ENCODE data around the gene CTSS.

Gene CTSS

GRCh38 chr1:150696590-150696989 is 69.0 kb downstream of the CTSS start:
- DNase-seq, result no peak

DNA sequence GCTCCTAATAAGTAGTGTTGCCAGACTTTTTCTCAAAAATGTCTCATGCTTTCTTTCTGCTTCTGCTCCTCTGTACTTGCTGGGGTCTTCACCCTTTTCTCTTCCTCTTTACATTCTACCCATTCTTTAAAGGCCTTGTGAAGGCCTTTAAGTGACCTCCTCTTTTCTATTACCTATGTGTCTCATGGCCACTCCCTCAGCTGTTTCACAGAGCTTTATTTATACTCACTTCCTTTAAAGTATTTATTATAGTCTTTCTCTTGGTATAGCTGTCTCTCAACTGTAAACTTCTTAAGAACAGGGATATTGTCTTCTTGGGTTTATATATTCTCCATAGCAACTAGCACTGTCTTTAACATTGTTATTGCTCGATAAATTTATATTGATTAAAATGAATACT is 69.4 kb downstream of the CTSS start:
- DNase-seq, result no peak

DNA sequence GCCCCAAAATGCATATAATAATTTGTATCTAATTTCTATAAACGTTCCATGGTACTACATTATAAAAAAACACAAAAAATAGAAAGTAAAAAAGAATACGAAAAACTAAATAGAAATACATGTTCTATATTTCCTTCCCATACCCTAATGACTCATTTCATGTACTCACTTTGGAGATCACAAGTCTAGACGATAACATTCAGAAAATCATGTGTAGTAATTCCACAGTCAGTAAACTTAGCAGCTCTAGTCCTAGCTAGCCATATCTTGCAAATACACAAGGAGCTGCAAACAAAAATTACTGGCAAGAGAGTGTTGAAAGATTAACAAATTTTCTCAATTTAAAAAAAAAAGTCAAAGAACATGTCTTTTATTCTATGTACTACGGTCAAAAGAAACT is 70.0 kb downstream of the CTSS start:
- no peak for DNase-seq

DNA sequence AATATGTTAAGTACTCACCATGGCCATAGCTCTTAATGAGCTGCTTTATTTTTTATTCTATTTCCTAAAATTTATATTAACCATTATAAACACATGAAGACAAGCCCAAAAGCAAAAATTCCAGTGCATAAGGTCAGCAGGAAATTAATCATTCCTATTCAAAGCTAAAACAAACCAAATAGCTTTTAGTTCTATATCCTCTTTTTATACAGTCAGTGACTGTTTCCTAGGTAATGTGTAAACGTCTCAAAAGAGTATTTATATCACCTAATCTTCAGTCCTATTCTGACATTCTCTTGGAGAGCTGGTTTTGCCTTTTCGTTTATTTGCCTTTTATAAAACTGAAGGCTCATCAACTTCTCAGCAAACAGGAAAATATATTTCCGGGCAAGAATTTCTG is 72.9 kb downstream of the CTSS start:
- no peak for DNase-seq

DNA sequence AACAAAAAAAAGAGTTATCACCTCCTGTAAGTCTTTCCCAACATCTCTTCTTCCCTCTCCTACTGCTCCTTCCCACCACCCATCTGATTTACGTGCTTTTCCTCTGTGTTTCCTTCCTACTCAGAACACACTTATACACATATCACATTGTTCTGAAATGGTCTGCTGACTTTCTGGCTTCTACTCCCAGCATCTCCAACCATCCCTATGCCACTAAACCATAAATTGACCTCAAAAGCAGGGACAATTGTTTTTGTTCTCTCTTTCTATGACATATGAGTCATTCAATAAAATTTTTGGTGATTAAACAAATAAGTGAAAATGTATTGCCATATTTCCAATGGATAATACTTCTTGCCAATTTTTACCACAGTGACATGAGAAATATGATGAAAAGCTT is 76.8 kb downstream of the CTSS start:
- DNase-seq, result no peak

DNA sequence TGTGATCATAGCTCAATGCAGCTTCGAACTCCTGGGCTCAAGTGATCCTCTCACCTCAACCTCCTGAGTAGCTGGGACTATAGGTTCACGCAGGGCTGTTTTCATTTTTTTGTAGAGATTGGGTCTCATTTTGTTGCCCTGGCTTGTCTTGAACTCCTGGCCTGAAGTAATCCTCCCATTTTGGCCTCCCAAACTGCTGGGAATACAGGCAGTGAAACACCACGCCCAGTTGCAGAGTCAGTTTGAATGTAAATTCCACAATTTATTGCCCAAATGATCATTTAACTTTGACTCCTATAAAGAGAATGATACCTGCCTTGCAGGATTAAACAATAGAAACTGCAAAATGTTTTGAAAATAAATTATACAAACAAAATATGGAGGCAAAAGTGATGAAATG is 79.3 kb downstream of the CTSS start:
- DNase-seq, result no peak

DNA sequence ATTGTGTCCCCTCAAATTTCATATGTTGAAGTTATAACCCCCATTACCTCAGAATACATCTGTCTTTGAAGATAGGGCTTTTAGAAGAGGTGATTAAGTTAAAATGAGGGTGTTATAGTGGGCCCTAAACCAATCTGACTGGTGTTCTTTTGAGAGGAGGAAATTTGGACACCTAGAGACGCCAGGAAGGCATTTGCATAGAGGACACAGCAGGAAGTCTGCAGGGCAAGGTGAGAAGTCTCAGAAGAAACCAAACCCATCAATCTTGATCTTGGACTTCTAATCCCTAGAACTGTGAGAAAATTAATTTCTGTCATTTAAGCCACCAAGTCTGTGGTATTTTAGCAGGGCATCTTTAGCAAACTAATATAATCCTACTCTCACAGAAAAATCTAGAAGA is 81.7 kb downstream of the CTSS start:
- no peak for DNase-seq
